GM18508 (cell line): Measurements from ENCODE around the gene CDK15.
A peak's percentile ranks its signal among the peaks of the same experiment; 100 is the strongest.
"Not testable (repeated sequence)": the region's sequence is repeated elsewhere in the genome, so short reads cannot be mapped to it uniquely, and the experiment has no call there.

ENCODE experiments used
- ATAC-seq: cut with Tn5 transposase; IDR thresholded peaks from one replicate; pipeline ENCODE4 v1.9.1; 2021; ENCODE audit warnings: moderate number of reproducible peaks; ENCODE audit not compliant: insufficient read depth, unreplicated experiment

Gene CDK15

GRCh38 chr2:201806442-201807170, at the start of gene CDK15:
TSS of gene CDK15 (plus strand) at chr2:201806537. CDS start at chr2:201806665, 128 bp downstream.
- no peak for ATAC-seq

DNA sequence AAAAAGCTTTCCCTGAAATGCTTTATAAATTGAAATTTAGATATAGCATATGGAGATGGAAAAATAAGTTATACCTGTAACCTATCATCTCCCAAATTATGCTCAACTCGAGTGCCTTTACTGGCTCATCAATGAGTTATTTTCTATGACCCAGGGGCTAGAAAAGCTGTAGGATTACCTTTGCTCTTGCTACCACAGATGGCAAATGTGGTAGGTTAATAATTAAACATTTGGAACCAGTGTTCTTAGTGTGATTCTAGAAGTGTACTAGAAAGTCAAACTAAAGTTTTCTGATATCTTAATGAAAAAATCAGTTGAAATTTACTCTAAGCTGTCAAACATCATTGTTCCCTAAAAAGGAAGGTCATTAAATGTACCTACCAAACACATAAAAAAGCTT, 48.1 kb upstream of the CDK15 start:
- ATAC-seq: no peak

GRCh38 chr2:201758873-201759272, 47.5 kb upstream of the CDK15 start:
- no peak for ATAC-seq

DNA sequence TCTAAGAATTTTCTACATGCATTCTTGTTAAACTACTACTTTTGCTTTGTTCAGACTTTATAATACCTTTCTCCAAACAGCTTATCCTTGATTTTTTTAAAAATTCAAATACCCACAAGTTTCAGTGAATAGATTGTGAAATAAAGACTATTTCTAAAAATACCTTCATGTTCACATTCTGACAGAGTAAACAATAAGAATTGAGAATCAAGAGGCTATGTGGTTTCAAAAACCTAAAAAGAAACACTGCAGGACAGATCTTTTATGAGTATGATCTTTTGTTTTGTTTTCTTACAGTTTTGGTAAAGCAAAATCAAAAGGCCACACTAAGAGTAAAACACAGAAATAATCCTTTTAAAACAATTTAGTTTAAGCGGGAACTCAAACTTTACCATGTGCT, 46.8 kb upstream of the CDK15 start:
- ATAC-seq: no peak

- no peak for ATAC-seq
Measured at GRCh38 chr2:201761101-201761500, 45.2 kb upstream of the CDK15 start.

GRCh38 chr2:201764469-201764868, 41.9 kb upstream of the CDK15 start:
- not testable (repeated sequence) for ATAC-seq

DNA sequence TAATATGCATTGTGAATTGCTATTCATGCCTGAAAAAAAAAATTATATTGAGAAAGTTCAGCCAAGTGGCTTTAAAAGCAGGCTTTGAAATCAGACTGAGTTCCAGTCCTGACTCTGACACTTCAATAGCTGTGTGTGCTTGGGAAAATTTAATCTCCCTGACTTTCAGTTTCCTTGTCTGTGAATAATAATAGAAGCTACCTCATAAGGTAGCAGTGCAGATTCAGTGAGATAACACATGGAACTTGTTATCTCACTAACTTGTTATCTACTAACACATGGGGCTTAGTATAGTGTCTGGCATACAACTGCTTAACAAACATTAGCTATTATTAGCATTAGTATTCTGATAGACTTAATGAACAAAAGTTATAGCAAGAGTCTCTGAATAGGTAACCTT, 40.5 kb upstream of the CDK15 start:
- ATAC-seq: no peak

- ATAC-seq: no peak
Measured at GRCh38 chr2:201768918-201769317, 37.4 kb upstream of the CDK15 start.

DNA sequence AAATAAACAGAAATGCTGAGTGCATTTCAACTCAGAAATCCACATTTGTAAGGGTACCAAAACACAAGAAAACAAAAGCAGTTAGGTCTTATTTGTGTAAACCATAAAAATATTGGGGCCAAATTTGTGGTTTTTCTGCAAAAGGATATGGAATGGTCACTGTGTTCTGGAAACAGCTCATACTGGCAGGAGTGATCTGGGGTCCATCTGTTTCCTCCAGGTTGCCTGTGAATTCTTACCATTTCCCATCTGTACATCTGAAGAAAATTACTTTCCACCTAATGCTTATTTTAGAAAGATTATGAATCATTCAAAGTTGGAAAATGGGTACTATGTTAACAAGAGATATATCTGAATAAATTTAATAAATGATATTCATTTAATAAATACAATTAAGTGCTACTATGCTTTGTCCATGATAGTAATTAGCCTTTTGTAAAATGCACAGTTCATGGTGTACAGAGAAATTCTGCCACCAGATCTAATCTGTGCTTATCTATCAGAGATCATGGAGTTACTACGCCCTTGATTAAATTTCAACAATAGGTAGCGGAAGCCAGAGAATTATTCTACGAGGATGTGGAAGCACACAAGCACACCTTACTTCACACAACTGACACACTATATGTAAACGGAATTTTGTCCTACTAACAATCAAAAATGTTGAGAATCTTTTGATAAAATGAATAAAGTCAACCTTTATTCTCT, 36.5 kb upstream of the CDK15 start:
- no peak for ATAC-seq

GRCh38 chr2:201773990-201774389, 32.3 kb upstream of the CDK15 start:
- ATAC-seq: no peak

GRCh38 chr2:201774546-201774945, 31.8 kb upstream of the CDK15 start:
- ATAC-seq: no peak

DNA sequence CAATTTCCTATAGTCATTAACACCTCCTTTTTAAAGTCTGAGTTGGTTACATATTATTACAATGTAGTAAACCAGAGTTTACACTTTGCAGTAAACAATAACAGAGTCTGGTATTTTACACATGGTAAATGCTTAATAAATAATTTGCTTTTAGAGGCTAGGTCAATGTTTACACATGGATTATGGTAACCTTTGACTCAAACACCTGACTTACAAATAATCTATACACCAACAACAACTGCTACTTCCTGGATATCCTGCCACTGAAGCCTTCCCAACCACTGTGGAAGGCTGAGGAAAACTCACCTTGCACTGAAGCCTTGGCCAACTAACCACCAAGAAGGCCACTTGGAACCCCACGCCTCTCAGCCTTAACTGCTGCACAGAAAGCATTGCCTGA, 31.0 kb upstream of the CDK15 start:
- no peak for ATAC-seq

DNA sequence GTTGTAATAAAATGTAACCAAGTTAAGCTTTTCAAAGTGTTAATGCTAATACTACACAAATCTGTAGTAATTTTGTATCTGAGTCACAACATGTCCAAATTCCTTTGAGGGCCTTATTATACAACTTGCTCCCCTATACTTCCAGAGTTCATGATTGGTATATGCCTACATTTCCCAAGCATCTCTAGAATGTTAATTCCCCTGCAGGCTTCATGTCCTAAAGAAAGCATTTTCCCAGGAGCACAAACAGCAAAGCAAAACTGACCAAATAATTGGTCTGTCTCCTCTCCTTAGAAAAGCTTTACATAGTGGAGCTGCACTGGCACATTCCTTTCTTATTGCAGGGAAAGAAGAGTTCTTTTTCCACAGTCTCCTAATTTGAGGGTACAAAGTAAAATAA, 29.3 kb upstream of the CDK15 start:
- no peak for ATAC-seq

GRCh38 chr2:201777869-201778268, 28.5 kb upstream of the CDK15 start:
- ATAC-seq: no peak

GRCh38 chr2:201779901-201780673, 26.2 kb upstream of the CDK15 start:
- ATAC-seq: no peak

GRCh38 chr2:201780674-201781493, 25.5 kb upstream of the CDK15 start, which contains the start of gene ALS2:
TSS of gene ALS2 (minus strand) at chr2:201780933. CDS start at chr2:201768885, 12,048 bp downstream.
- peak; percentile 75 for ATAC-seq

GRCh38 chr2:201781557-201782051, 24.7 kb upstream of the CDK15 start:
- no peak for ATAC-seq

DNA sequence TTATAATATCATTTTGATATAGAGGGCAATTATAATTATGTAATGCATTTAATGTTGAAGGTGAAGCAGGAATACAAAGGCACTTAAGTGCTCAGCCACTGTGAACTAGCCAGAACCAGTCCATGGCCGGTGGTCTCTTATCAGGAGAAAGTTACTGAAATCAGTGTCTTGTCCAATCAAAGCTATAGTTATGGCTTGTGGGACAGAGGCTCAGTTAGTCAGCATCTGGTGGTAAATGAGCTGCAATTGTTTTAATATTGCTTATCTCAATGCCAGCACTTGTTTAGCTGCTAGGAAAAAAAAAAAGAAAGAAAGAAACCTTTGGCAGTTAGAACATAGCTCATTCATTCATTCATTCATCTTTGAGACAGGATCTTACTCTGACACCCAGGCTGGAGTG, 21.8 kb upstream of the CDK15 start:
- no peak for ATAC-seq

DNA sequence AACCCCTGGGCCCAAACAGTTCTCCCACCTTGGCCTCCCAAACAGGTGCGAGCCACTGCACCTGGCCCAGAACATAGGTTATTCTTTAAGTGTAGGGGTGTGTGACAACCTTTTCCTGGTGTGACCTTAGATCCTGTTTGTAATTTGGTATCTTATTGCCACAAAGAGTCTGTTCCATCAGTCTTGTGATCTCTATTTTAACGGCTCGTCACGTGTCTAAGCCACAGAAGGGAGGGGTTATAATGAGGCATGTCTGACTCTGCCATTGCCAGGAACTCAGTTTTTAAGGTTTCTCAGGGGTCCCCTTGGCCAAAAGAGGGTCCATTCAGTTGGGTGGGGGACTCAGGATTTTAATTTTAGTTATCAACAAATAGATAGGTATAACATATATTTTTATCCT, 21.2 kb upstream of the CDK15 start:
- no peak for ATAC-seq

DNA sequence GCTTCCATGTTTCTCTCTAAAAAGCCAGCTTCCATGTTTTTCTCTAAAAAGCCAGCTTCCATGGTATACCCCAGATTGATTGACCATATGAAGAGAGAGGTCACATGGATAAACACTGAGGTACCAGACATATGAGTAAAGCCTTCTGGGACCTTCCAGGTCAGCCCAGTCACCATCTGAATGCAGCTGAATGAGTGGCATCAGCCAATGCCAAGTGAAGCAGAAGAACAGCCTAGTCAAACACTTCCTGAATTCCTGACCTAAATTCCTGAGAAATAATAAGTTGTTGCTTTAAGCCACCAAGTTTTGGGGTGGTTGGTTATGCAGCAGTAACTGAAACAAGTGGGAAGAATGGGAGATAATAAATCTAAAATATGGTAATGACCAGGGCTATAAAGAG, 19.9 kb upstream of the CDK15 start:
- no peak for ATAC-seq
